NCI-H146 treated with DMSO at 0.1 percent for 48 hours (cell line): ENCODE data around the gene LGALS14.
"Not testable (repeated sequence)": the region's sequence is repeated elsewhere in the genome, so short reads cannot be mapped to it uniquely, and the experiment has no call there.

Experiments used
- DNase-seq: peaks from one replicate; lab custom pipeline; 2025; ENCODE audit not compliant: unreplicated experiment; lab: John Stamatoyannopoulos, UW

LGALS14 gene, protein sequence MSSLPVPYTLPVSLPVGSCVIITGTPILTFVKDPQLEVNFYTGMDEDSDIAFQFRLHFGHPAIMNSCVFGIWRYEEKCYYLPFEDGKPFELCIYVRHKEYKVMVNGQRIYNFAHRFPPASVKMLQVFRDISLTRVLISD

DNA sequence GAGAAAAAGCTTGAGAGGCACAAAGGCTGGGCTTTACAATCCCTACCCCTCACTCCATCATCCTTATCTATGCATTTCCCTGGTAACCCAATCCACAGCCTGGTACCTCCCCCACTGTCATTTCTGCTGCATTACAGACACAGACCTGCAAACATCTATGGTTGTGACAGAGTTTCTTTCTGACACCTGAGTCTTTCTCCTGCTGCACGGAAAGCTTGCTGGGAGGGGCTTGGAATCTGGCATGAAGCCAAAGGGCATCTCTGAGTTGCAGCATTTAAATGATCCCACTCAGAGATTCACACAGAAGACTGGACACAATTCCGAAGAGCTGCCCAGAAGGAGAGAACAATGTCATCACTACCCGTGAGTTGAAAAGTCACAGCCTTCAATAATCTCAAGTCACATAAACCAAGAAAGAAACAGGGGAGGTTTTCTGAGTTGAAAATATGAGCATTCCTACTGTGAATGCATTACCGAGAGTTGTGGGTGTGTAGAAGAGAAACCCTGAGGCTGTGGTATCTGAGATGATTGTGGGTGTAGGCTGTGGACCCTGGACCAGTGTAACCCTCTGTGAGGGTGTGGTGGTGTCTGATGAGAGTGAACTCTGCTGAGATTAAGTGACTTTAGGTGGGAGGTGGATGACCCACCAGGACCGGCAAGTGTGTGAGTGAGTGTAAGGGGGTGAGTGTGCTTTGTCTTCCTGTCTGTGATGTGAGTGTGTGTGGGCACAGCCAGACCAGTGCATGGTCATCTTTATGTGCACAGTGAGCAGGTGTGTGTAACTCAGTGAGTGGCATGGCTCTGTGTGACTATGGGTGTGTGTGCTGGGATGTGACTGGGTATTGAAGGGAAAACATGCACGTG lies at the start of gene LGALS14:
LGALS14 (plus strand) TSS at position 301 of the 864 bp plus-strand sequence; CDS start at position 349, 48 bp downstream.
- DNase-seq = peak; percentile 89

DNA sequence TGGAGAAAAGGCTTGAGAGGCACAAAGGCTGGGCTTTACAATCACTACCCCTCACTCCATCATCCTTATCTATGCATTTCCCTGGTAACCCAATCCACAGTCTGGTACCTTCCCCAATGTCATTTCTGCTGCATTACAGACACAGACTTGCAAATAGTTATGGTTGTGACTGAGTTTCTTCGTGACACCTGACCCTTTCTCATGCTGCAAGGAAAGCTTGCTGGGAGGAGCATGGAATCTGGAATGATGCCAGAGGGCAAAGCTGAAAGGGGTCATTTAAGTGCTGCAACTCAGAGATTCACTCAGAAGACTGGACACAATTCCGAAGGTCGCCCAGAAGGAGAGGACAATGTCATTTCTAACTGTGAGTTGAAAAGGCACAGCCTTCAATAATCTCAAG lies 48.7 kb upstream of the LGALS14 start, which contains the start of gene LGALS16:
LGALS16 (plus strand) TSS at position 301 of the 400 bp plus-strand sequence; CDS start at position 350, 49 bp downstream.
- no peak for DNase-seq

DNA sequence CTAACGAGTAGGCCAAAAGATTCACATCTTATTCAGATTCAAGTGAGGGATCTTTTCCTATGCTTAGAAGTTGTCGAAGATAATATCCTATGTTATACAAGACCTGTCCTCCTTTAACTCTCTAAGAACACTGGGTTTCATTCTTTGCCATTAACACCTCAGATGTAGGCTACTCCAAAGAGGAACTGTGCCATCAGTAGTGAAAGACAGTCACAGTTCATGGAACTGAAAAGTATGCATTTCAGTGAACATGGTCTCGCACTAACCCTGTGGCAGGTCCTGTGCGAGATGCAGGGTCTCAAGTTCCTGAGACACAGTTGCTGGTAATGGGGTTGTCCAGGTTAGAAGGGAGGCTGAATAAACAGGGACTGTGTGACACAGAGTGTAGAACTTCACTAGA lies 44.5 kb upstream of the LGALS14 start:
- DNase-seq = no peak

DNA sequence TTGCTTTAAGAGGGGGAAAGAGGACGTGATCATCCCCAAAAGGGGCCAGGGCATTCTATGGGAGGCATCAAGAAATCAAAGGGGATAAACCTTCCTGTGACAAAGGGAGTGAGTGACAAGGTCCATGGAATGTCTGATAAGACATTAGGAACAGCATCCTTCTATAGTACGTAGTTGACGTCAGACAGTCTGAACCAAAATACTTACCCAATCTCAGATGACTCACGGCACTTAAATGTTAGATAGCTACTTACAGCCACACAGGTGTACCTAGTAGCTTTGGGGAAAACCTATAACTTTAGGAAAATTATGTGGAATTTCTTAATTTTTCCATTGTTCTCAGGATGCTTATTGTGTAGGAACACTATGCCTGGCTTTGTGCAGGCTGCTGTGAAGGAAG lies 43.6 kb upstream of the LGALS14 start:
- no peak for DNase-seq

GRCh38 chr19:39661565-39661964 lies 42.7 kb upstream of the LGALS14 start:
- no peak for DNase-seq

- not testable (repeated sequence) for DNase-seq
Observed at GRCh38 chr19:39669860-39670259, 34.4 kb upstream of the LGALS14 start.

- peak; percentile 19 for DNase-seq
Observed at GRCh38 chr19:39670998-39671397, 33.3 kb upstream of the LGALS14 start.

GRCh38 chr19:39671739-39672363 lies 32.4 kb upstream of the LGALS14 start:
- DNase-seq = peak; percentile 81

- no peak for DNase-seq
Observed at GRCh38 chr19:39672473-39672872, 31.8 kb upstream of the LGALS14 start.

DNA sequence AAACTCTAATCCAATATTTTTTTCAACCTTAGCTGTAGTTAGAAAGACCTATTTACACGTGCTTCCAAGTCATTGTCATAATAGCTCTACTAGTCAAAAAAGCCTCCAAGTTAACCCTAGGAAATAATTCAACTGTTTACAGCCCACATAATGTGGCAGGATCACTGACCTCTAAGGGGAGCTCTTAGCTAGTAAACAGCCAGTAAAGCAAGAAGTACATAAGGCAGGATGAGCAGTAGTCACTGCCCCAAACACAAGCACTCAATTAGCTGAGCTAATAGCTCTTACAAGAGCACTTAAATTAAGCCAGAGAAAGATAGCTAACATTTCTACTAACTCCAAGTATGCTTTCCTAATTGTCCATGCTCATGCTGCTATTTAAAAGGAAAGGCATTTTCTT lies 30.4 kb upstream of the LGALS14 start:
- peak; percentile 46 for DNase-seq

DNA sequence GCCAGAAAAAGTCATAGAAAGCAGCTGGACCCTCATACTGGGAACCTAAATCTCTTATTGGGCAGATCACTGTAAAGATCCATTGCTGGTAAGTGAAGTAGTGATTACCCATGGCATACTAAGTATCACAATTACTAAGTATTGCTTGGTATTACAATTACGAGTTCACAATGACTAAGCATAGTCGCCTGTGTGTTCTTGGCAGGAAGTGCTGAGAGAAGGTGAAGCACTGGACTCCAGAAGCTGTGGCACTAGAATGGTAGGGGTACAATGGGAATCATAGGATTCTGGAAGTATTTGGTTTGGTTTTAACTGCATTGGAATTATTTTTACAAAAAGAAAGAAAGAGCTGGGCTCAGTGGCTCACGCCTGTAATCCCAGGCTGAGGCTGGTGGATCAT lies 28.3 kb upstream of the LGALS14 start:
- DNase-seq = no peak

DNA sequence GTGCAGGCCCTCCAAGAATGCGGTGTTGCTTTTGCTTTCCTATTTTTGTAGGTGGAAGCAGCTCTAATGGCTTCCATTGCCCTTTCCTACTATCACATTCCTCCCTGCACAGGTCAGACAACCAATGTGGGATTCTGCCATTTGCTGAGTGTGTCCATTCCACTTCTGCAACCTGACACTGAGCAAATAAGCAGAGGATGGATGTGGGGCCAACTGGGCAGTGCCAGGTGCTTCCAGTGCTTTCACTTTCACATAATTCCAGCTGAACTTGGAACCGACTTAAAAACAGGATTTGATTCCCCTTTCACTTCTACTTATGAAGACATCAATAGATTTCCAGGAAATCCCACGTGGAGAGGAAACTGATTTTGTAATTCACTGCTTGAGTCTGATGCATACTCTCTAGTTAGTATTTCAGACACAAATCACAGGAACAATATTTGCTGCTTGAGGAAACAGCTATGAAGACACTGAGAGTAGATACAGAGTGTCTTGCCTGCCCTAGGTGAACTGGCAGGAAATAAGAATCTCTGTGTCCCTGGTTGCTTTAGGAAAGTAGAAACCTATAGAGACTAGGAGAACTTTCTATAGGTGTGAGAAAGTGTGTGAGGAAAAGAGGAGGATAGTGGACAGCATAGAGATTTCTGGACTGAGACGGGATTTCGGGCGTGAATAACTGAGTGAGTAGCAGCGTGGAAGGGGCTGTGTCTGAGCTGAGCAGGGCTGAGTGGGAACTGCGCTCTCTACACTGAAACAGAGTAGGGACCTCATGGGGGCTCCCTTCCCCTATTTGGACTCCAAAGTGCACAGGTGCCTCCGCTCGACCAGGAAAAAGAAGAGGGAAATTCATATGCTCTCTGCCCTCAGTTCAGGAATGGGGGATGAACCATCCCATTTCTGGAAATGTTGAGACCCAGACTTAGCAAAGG lies 26.1 kb upstream of the LGALS14 start:
- DNase-seq = peak; percentile 84

GRCh38 chr19:39679056-39679790 lies 25.1 kb upstream of the LGALS14 start:
- DNase-seq = no peak

- no peak for DNase-seq
Observed at GRCh38 chr19:39679791-39680168, 24.5 kb upstream of the LGALS14 start.

- no peak for DNase-seq
Observed at GRCh38 chr19:39680593-39680992, 23.7 kb upstream of the LGALS14 start.

DNA sequence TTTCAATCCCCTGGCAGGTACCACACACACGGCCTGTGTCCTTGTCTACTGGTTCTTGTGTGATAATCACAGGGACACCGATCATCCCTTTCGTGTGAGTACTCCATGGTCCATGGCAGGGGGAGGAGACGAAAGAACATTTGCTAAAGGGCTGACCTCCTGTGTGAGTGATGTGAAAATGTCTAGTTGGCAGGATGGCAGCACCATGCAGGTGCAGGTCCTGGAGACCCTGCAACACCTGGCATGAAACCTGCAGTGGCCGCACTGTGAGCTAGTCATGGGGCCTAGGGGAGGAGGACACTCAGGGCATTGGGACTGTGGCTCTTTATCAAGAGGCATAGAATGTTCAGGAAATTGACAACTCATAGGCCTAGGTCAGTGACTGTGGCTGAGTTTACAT lies 22.9 kb upstream of the LGALS14 start:
- DNase-seq = no peak

DNA sequence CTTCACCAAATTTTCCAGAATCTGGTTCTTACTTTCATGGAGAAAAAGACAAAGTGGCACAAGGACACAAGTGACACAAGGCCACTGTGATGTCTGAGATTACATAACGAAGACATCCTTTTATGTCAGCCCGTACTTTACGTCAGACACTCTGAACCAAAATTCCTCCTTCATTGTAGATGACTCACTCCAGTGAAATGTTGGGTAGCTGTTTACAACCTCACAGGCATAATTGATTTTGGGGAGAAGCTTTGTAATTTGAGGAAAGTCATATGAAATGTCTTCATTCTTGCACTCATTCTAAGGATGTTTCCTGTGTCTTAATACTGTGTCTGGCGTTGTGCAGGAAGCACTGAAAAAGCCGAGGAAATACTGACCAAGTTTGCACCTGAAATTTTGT lies 20.0 kb upstream of the LGALS14 start:
- no peak for DNase-seq

DNA sequence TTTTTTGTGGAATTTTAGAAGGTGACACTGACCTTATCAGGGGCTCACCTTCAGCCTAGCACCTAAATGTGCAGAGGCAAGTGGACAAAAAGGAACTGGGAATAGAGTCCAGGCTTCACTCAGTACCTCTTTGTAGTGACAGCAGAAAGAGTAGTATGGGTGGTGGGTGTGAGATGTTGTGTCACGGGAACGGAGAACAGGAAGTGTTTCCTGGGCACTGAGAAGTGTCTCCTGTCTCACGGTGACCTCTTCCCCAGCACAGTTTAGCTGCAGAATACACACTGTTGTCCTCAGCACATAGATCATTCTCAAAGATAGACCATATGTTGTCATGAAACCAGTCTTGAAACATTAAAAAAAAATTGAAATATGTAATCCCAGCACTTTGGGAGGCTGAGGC lies 17.5 kb upstream of the LGALS14 start:
- no peak for DNase-seq

- not testable (repeated sequence) for DNase-seq
Observed at GRCh38 chr19:39688637-39689036, 15.6 kb upstream of the LGALS14 start.

DNA sequence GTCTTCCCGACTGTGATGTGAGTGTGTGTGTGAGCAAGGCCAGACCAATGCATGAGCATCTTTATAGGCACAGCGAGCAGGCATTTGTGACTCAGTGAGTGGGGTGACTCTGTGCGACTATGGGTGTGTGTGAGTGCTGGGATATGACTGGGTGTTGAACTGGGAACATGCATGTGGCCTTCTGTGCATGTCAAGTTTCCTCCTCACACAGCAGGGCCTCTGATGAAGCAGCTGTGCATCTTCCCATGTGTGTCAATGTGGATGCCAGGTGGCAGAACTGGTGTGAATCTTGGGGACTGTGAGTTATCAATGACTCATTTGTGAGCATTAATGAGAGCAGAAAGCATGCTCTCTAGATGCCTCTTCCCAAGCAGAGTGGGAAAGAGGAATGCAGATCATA lies 12.1 kb upstream of the LGALS14 start:
- DNase-seq = no peak
